ENCODE results near the gene GRK1. TPM values are rescaled to one million over a fixed set of nuclear protein-coding genes. Genes with fewer than 3 reads are reported as not detected.

GRK1 gene
- total and polyA plus RNA-seq, 2 of the 13 experiments (the other 11 are each of a cell fraction or from before 2014, with no cell fraction given) = 0.07 to 0.12 TPM

GRCh38 chr13:113737803-113738202 is 70.8 kb downstream of the GRK1 start:
- 87% methylated on average over 5 of the region's 5 CpGs for WGBS (ENCODE audit: low lambda C conversion rate)
- H3K9ac ChIP-seq (ENCODE audit: insufficient read depth, low read depth, low read length) = no peak overlapping the region
- H3K36me3 ChIP-seq (replicated peaks in 1 of 2; ENCODE audit: control insufficient read depth in 1 of 2, insufficient read depth in 2 of 2, low read length in 2 of 2) = no peaks in the 10 kb centered on the region
- H4K20me1 ChIP-seq (ENCODE audit: insufficient read depth, low read length) = no peaks in the 10 kb centered on the region
- in situ Hi-C loops (cut with HindIII; ENCODE audit: extremely low pct_ligation_motif_present, low pct_unique_long_range_greater_than_20kb) (no loop called here), intact Hi-C loops (cut with micrococcal nuclease; ENCODE audit: unreplicated experiment) (no loop called here)
- H3K9me3 ChIP-seq (ENCODE audit: low read length) = no peaks in the 10 kb centered on the region
- BruUV-seq (replicated peaks) = no TSS peak
- no peak overlapping the region for H2AFZ ChIP-seq (ENCODE audit: low read length)
- ChIA-PET CTCF (ENCODE audit: low intra/inter-chr PET ratio, low total read pairs) (no interaction called here), POLR2A (no interaction called here)
- peaks cover 0 to 1% of the 10 kb centered on the region in 2 experiments; a peak in 1 of 5 replicates for H3K27me3 ChIP-seq (ENCODE audit: control insufficient read depth in 1 of 2, insufficient read depth in 2 of 2, low read length in 2 of 2)
- no peak overlapping the region for H3K4me2 ChIP-seq (ENCODE audit: low read depth, low read length)
- H3K79me2 ChIP-seq (ENCODE audit: insufficient read depth, low read length) = no peaks in the 10 kb centered on the region
- no peak for FAIRE-seq
- no peak for ATAC-seq
- H3K27ac ChIP-seq (ENCODE audit: extremely low read length, insufficient read depth, low read length) = no peak overlapping the region
- peaks cover 34% of the 10 kb centered on the region for H3K4me1 ChIP-seq (ENCODE audit: insufficient read depth, low read length)
- DNase-seq (ENCODE audit: low spot score) = no peak
- H3K4me3 ChIP-seq (replicated peaks in 1 of 3; ENCODE audit: insufficient read depth in 1 of 3, low read depth in 2 of 3, low read length in 3 of 3) = no peak overlapping the region
- TF ChIP-seq ZNF383 (CRISPR knock-in tag; IDR thresholded peaks at IDR 0.05; ENCODE audit: borderline replicate concordance) (no peak), GTF3A (CRISPR knock-in tag; conservative IDR thresholded peaks at IDR 0.05) (no peak), GATA4 (IDR thresholded peaks at IDR 0.05; ENCODE audit: borderline replicate concordance, low read depth) (no peak), RXRB (CRISPR knock-in tag; IDR thresholded peaks at IDR 0.05; ENCODE audit: borderline replicate concordance) (no peak), SAP130 (CRISPR knock-in tag; IDR thresholded peaks at IDR 0.05; ENCODE audit: low read depth) (no peak), SP5 (CRISPR knock-in tag; IDR thresholded peaks at IDR 0.05; ENCODE audit: borderline replicate concordance, low read depth) (no peak), ZEB1 (IDR thresholded peaks at IDR 0.05; ENCODE audit: insufficient replicate concordance, low read depth) (no peak), HDAC2 (CRISPR knock-in tag; IDR thresholded peaks at IDR 0.05) (no peak), RELA (CRISPR knock-in tag; IDR thresholded peaks at IDR 0.05) (no peak), KDM4B (CRISPR knock-in tag; IDR thresholded peaks at IDR 0.05) (no peak), TFAP4 (IDR thresholded peaks at IDR 0.05; ENCODE audit: borderline replicate concordance, low read depth) (no peak), ZBTB25 (CRISPR knock-in tag; IDR thresholded peaks at IDR 0.05) (no peak), AKNA (CRISPR knock-in tag; IDR thresholded peaks at IDR 0.05; ENCODE audit: borderline replicate concordance) (no peak), PBX2 (CRISPR knock-in tag; IDR thresholded peaks at IDR 0.05) (no peak), ZNF280B (CRISPR knock-in tag; IDR thresholded peaks at IDR 0.05; ENCODE audit: borderline replicate concordance) (no peak), SMYD3 (CRISPR knock-in tag; IDR thresholded peaks at IDR 0.05) (no peak), ZNF816 (CRISPR knock-in tag; IDR thresholded peaks at IDR 0.05; ENCODE audit: borderline replicate concordance) (no peak)

Measured in HepG2 (cell line).